Stimulated activated naive CD4-positive, alpha-beta T cell (primary cell): ENCODE data around the gene TMEM229B.

Experiments
- DNase-seq, 6 experiments: peaks; one replicate each; lab custom pipeline; 2025; lab: John Stamatoyannopoulos, UW

The TMEM229B gene

GRCh38 chr14:67515386-67516079, 27.0 kb upstream of the TMEM229B start:
- peak in 4 of 6 experiments; percentile 18 to 64 (median 58) for DNase-seq

- DNase-seq, result peak; percentile 7 to 68 (median 48)
These were observed 26.3 kb upstream of the TMEM229B start for GRCh38 chr14:67514650-67515385.

- DNase-seq, result no peak
These were observed 25.7 kb upstream of the TMEM229B start for GRCh38 chr14:67514203-67514607.

- no peak for DNase-seq
These were observed 25.1 kb upstream of the TMEM229B start for GRCh38 chr14:67513631-67514108.

GRCh38 chr14:67512463-67513310, 24.2 kb upstream of the TMEM229B start:
- DNase-seq, result no peak

- no peak for DNase-seq
These were observed 22.3 kb upstream of the TMEM229B start for GRCh38 chr14:67510836-67511235.

- no peak for DNase-seq
These were observed 21.6 kb upstream of the TMEM229B start for GRCh38 chr14:67510121-67510520.

- DNase-seq, result no peak
These were observed 20.4 kb upstream of the TMEM229B start for GRCh38 chr14:67508956-67509355.

- DNase-seq, result no peak
These were observed 16.7 kb upstream of the TMEM229B start for GRCh38 chr14:67505254-67505653.

- DNase-seq, result no peak
These were observed 14.8 kb upstream of the TMEM229B start for GRCh38 chr14:67503331-67503730.

GRCh38 chr14:67502867-67503266, 14.3 kb upstream of the TMEM229B start:
- no peak for DNase-seq

GRCh38 chr14:67501670-67502069, 13.1 kb upstream of the TMEM229B start:
- DNase-seq, result no peak

- DNase-seq, result no peak
These were observed 12.5 kb upstream of the TMEM229B start for GRCh38 chr14:67500981-67501380.

- DNase-seq, result no peak
These were observed 9.2 kb upstream of the TMEM229B start for GRCh38 chr14:67497716-67498115.

GRCh38 chr14:67497216-67497615, 8.7 kb upstream of the TMEM229B start:
- DNase-seq, result no peak

- DNase-seq, result no peak
These were observed 7.3 kb upstream of the TMEM229B start for GRCh38 chr14:67495827-67496226.

GRCh38 chr14:67493092-67493717, 4.7 kb upstream of the TMEM229B start:
- no peak for DNase-seq

- DNase-seq, result no peak
These were observed 4.0 kb upstream of the TMEM229B start for GRCh38 chr14:67492538-67492937.

- DNase-seq, result no peak
These were observed 3.4 kb upstream of the TMEM229B start for GRCh38 chr14:67491741-67492507.

GRCh38 chr14:67491285-67491684, 2.8 kb upstream of the TMEM229B start:
- no peak for DNase-seq

GRCh38 chr14:67490196-67490595, 1.7 kb upstream of the TMEM229B start:
- DNase-seq, result no peak
